ENCODE results near the gene MBLAC2. TPM values are rescaled to one million over a fixed set of nuclear protein-coding genes. Genes with fewer than 3 reads are reported as not detected.

MBLAC2 gene
- total RNA-seq, 1 experiment from 2014 or later = 4.6 TPM

- peaks cover 4% of the 10 kb centered on the region; the same call in 1 of the 2 replicates for H3K36me3 ChIP-seq (ENCODE audit: low read depth)
- no peaks in the 10 kb centered on the region for H3K9me2 ChIP-seq (ENCODE audit: insufficient read depth)
- H4K20me1 ChIP-seq (ENCODE audit: insufficient read depth) = no peaks in the 10 kb centered on the region
- no peak overlapping the region for H3K4me3 ChIP-seq
- intact Hi-C loops (cut with micrococcal nuclease; ENCODE audit: unreplicated experiment) = no loop called here
- CTCF ChIA-PET = interaction anchor here (0.6 kb wide), 1 partner anchor 22 kb away, joined by 3 read pairs; no protein-coding TSS in a partner anchor
- no peaks in the 10 kb centered on the region for H3K27me3 ChIP-seq (ENCODE audit: insufficient read depth, low read depth)
- no peaks in the 10 kb centered on the region for H3K4me1 ChIP-seq (replicated peaks; ENCODE audit: insufficient read depth)
- no peak overlapping the region for H3K27ac ChIP-seq
- no peak overlapping the region for H2AFZ ChIP-seq
- no peak for DNase-seq
- TF ChIP-seq CTCF (conservative IDR thresholded peaks at IDR 0.05) = no peak
- no peak for TF ChIP-seq EZH2 (IDR thresholded peaks at IDR 0.05; ENCODE audit: low read depth)
- BruUV-seq (replicated peaks) = no TSS peak
- H3K79me2 ChIP-seq (ENCODE audit: low read depth) = 0 out of 2 replicates have a peak, but pooled peaks cover 4% of the 10 kb centered on the region
- no peak overlapping the region for H3K4me2 ChIP-seq
- H3K9me3 ChIP-seq (ENCODE audit: insufficient read depth, low read depth) = no peaks in the 10 kb centered on the region
- H3F3A ChIP-seq (ENCODE audit: insufficient read depth, low read depth) = no peaks in the 10 kb centered on the region
- POLR2A ChIA-PET (ENCODE audit: unreplicated experiment) = no interaction called here
These were observed 13.3 kb downstream of the MBLAC2 start for GRCh38 chr5:90461288-90461687.

DNA sequence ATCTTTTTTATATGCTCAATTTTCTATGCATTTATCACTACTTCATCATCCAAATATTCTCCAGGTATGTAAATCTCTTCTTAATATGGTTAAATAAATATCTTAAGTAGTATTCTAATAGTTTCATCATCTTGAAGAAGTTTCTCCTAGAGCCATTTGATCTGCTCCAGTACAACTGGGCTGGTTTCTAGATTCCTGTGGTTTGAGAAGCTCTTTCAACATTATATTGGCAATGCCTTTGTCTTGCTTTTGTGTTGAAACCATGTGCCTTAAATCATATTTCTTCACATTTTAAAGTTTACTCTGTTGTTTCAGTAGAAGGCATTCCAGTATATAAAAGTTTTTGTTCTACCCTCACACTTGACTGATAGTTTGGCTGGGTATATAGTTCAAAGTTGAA lies 27.6 kb downstream of the MBLAC2 start:
- no TSS peak for BruUV-seq (replicated peaks)
- no peaks in the 10 kb centered on the region for H3F3A ChIP-seq (ENCODE audit: insufficient read depth, low read depth)

DNA sequence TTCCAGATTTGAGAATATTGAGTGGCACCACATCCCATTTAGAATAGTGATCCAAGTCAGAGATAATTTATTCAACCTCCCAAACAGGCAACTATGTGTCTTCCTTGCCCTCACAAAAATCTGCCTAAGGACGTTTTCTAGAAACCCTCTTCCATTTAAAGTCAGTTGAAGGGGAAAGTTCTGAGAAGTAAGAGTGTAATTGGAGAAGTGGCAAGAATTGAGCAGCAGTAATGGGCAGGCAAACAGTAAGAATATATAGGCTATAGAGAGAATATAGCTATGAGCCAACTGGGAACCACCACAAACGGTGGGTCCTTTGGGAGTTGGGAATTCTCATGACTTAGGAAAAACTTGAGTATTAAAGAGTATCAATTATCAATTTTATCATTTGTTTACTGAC lies 33.9 kb downstream of the MBLAC2 start:
- CTCF ChIA-PET = interaction anchor here (0.6 to 0.8 kb wide), 2 partner anchors 8 to 89 kb away, joined by 4 to 8 read pairs; no protein-coding TSS in a partner anchor
- 0 out of 2 replicates have a peak overlapping the region, but pooled peaks have one; percentile 67 for H2AFZ ChIP-seq

More for the DNA sequence above, 27.6 kb downstream of the MBLAC2 start:
- no peak overlapping the region for H2AFZ ChIP-seq
- H3K4me3 ChIP-seq = no peak overlapping the region
- H3K27me3 ChIP-seq (ENCODE audit: insufficient read depth, low read depth) = no peaks in the 10 kb centered on the region
- H3K9me3 ChIP-seq (ENCODE audit: insufficient read depth, low read depth) = no peaks in the 10 kb centered on the region
- TF ChIP-seq CTCF (conservative IDR thresholded peaks at IDR 0.05) (no peak), EZH2 (IDR thresholded peaks at IDR 0.05; ENCODE audit: low read depth) (no peak)
- ChIA-PET CTCF (no interaction called here), POLR2A (ENCODE audit: unreplicated experiment) (no interaction called here)
- no peaks in the 10 kb centered on the region for H3K9me2 ChIP-seq (ENCODE audit: insufficient read depth)
- no peaks in the 10 kb centered on the region for H3K4me1 ChIP-seq (replicated peaks; ENCODE audit: insufficient read depth)
- intact Hi-C loops (cut with micrococcal nuclease; ENCODE audit: unreplicated experiment) = no loop called here
- no peak overlapping the region for H3K4me2 ChIP-seq
- peak in 1 of 2 experiments; percentile 37 for DNase-seq
- H3K79me2 ChIP-seq (ENCODE audit: low read depth) = no peaks in the 10 kb centered on the region
- no peaks in the 10 kb centered on the region for H3K36me3 ChIP-seq (ENCODE audit: low read depth)
- H3K27ac ChIP-seq = no peak overlapping the region
- H4K20me1 ChIP-seq (ENCODE audit: insufficient read depth) = no peaks in the 10 kb centered on the region

More for the DNA sequence above, 33.9 kb downstream of the MBLAC2 start:
- H3K9me3 ChIP-seq (ENCODE audit: insufficient read depth, low read depth) = no peaks in the 10 kb centered on the region
- no peaks in the 10 kb centered on the region for H4K20me1 ChIP-seq (ENCODE audit: insufficient read depth)
- no peak overlapping the region for H3K4me3 ChIP-seq
- POLR2A ChIA-PET (ENCODE audit: unreplicated experiment) = no interaction called here
- no peaks in the 10 kb centered on the region for H3K36me3 ChIP-seq (ENCODE audit: low read depth)
- H3K27me3 ChIP-seq (ENCODE audit: insufficient read depth, low read depth) = no peaks in the 10 kb centered on the region
- no peaks in the 10 kb centered on the region for H3F3A ChIP-seq (ENCODE audit: insufficient read depth, low read depth)
- TF ChIP-seq EZH2 (IDR thresholded peaks at IDR 0.05; ENCODE audit: low read depth) = no peak
- H3K79me2 ChIP-seq (ENCODE audit: low read depth) = no peaks in the 10 kb centered on the region
- no peak overlapping the region for H3K27ac ChIP-seq
- intact Hi-C loops (cut with micrococcal nuclease; ENCODE audit: unreplicated experiment) = no loop called here
- H3K4me2 ChIP-seq = no peak overlapping the region
- BruUV-seq (replicated peaks) = no TSS peak
- DNase-seq = no peak
- H3K4me1 ChIP-seq (replicated peaks; ENCODE audit: insufficient read depth) = peaks cover 19% of the 10 kb centered on the region
- H3K9me2 ChIP-seq (ENCODE audit: insufficient read depth) = no peaks in the 10 kb centered on the region

Data from PC-9 (cell line).